ENCODE data around the gene PPFIBP1.

PPFIBP1 gene

GRCh38 chr12:27523642-27524493 lies at the start of gene PPFIBP1:
Gene PPFIBP1 (plus strand): TSS chr12:27524206. CDS start chr12:27633397, 109,191 bp downstream.
- peak; percentile 61 for DNase-seq

GRCh38 chr12:27474344-27474743 lies 49.7 kb upstream of the PPFIBP1 start:
- DNase-seq: no peak

GRCh38 chr12:27477049-27477448 lies 47.0 kb upstream of the PPFIBP1 start:
- DNase-seq: no peak

- no peak for DNase-seq
Observed at GRCh38 chr12:27478949-27479348, 45.1 kb upstream of the PPFIBP1 start.

GRCh38 chr12:27480016-27480415 lies 44.0 kb upstream of the PPFIBP1 start:
- no peak for DNase-seq

- DNase-seq: no peak
Observed at GRCh38 chr12:27486961-27487360, 37.0 kb upstream of the PPFIBP1 start.

GRCh38 chr12:27488479-27488878 lies 35.5 kb upstream of the PPFIBP1 start:
- no peak for DNase-seq

- no peak for DNase-seq
Observed at GRCh38 chr12:27491226-27491625, 32.8 kb upstream of the PPFIBP1 start.

GRCh38 chr12:27493260-27493940 lies 30.6 kb upstream of the PPFIBP1 start:
- no peak for DNase-seq

- no peak for DNase-seq
Observed at GRCh38 chr12:27497446-27497845, 26.6 kb upstream of the PPFIBP1 start.

- no peak for DNase-seq
Observed at GRCh38 chr12:27498149-27498548, 25.9 kb upstream of the PPFIBP1 start.

GRCh38 chr12:27498761-27499160 lies 25.2 kb upstream of the PPFIBP1 start:
- DNase-seq: no peak

- no peak for DNase-seq
Observed at GRCh38 chr12:27499377-27499776, 24.6 kb upstream of the PPFIBP1 start.

GRCh38 chr12:27500546-27500945 lies 23.5 kb upstream of the PPFIBP1 start:
- no peak for DNase-seq

GRCh38 chr12:27502021-27502435 lies 22.0 kb upstream of the PPFIBP1 start:
- no peak for DNase-seq

GRCh38 chr12:27504507-27504906 lies 19.5 kb upstream of the PPFIBP1 start:
- DNase-seq: no peak

- DNase-seq: no peak
Observed at GRCh38 chr12:27505109-27505508, 18.9 kb upstream of the PPFIBP1 start.

- no peak for DNase-seq
Observed at GRCh38 chr12:27505761-27506160, 18.2 kb upstream of the PPFIBP1 start.

GRCh38 chr12:27506645-27507189 lies 17.3 kb upstream of the PPFIBP1 start:
- no peak for DNase-seq

GRCh38 chr12:27508736-27509431 lies 15.1 kb upstream of the PPFIBP1 start:
- no peak for DNase-seq

- DNase-seq: no peak
Observed at GRCh38 chr12:27511031-27511722, 12.8 kb upstream of the PPFIBP1 start.

GRCh38 chr12:27511723-27512045 lies 12.3 kb upstream of the PPFIBP1 start:
- DNase-seq: no peak
